Stimulated activated CD8-positive, alpha-beta memory T cell treated with anti-CD3 and anti-CD28 coated beads, Interleukin-7, amount 100 ng/mL, for 1 hour (primary cell): Measurements from ENCODE around the gene MEAK7.

Experiments
- DNase-seq, 2 donors: peaks; one replicate each; pipeline ENCODE4 v3.0.0-alpha.2; 2020; ENCODE audit warnings: low read depth in 2 of 2

The MEAK7 gene

GRCh38 chr16:84495506-84495905, 9.0 kb downstream of the MEAK7 start:
- DNase-seq, result no peak

DNA sequence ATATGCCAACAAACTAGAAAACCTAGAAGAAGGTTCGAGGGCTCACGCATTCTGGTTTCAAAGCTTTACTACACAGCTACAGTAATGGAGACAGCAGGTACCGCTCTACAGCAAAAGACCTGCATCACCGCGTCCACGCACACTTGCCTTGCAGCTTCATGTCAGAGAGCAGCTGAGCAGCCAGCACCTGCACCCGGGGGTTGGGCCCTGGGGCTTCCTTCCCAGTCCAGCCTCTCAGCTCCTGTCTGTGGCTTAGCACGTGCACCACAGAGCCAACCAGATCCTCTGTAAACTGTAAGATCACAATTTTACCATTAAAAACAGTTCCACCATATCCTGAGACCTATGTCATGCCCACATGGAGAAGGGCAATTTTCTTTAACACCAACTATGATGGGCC, 15.3 kb downstream of the MEAK7 start:
- DNase-seq, result no peak

DNA sequence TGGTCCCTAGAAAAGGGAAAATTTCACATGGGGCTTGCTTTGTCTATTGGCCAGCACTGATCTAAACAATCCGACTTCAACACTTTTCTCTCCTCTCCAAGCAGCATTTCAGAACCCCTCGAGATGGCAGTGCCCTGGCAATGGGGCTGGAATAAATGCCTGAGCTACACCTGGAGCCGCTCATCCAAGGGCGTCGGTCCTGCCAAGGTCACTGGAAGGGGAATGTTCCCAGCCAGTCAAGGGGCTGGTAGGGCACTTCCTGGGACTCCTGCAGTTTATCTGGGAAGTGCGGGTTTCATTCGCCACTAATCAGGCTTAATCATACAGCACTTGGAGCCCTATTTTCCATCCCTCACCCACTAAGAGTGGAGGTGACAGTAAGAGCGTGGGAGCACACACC, 17.1 kb downstream of the MEAK7 start:
- DNase-seq, result no peak

GRCh38 chr16:84486551-84487235, 17.8 kb downstream of the MEAK7 start:
- no peak for DNase-seq

- no peak for DNase-seq
These were observed 18.3 kb downstream of the MEAK7 start for GRCh38 chr16:84486126-84486525.

- no peak for DNase-seq
These were observed 19.0 kb downstream of the MEAK7 start for GRCh38 chr16:84485255-84486010.

GRCh38 chr16:84484579-84485254, 19.7 kb downstream of the MEAK7 start:
- no peak for DNase-seq

- no peak for DNase-seq
These were observed 20.4 kb downstream of the MEAK7 start for GRCh38 chr16:84483882-84484565.

DNA sequence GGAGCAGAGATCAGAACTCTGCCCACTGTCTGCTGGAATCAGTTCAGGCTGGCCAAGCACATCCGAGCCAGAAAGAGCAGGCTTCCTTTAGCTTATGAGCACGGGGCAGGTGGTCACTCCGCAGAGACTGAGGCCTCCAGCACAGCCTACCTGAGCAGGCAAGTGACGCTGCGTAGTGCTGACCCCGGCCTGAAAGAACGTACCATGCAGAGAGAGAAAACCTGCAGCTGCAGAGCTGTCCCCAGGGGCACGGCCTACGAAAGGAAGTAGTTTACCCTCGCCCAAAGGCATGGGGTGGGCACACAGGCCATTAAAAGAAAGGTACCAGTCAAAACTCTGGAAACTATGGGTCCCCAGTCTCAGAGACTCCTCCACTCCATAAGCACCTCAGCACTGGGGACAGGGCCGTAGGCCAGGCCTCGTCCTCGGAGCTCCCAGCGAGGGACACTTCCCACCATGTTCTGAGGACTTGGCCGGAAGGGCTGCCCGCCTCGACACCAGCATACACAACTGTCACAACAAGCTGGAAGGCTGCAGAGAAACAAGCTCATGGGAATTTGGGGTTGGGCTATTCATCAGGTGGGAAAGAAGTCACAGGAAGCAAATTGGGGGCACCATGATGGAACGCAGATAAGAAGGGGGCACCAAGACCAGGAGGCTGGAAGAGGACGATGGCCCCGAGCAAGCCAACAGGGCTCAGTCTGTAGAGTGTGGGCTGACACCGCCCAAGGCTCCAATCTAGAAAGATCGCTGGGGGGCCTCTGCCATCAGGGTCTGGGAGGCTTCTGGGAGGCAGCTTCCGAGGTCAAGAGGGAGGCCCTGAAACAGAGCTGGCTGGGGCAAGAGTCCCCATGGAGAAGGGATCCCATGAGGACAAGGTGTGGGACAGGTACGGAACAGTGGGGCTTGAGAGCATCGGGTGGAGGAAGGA, 21.2 kb downstream of the MEAK7 start:
- DNase-seq, result no peak

- no peak for DNase-seq
These were observed 22.2 kb downstream of the MEAK7 start for GRCh38 chr16:84482001-84482891.

DNA sequence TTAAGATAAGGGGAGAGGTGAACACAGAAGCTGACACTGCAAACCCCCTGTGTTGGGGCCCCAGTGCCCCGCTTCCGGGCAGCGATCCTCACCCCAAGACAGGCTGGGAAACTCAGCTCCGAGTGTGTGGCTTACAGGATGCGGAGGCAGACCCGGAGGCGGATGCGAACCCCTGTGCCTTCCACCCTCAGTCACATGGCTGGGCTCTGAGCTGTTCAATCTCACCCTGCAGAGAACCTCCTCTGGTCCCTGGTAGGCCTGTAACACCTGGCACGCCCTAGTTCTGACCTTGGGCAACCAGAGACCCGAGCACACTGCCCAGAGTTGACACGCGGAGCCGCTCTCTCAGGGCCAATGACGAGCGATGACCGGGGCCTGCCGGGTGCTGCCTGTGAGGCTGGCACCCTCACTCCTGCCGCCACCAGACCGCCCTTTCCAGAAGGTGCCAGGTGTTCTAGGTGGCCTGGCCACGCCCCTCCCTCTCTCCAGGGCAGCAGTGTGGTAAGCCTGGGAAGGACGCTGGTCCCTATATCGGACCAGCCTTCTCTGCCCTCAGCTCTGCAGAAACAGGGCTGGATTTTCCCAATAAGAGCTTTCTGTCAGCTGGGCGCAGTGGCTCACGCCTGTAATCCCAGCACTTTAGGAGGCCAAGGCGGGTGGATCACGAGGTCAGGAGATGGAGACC, 23.3 kb downstream of the MEAK7 start:
- DNase-seq, result no peak

DNA sequence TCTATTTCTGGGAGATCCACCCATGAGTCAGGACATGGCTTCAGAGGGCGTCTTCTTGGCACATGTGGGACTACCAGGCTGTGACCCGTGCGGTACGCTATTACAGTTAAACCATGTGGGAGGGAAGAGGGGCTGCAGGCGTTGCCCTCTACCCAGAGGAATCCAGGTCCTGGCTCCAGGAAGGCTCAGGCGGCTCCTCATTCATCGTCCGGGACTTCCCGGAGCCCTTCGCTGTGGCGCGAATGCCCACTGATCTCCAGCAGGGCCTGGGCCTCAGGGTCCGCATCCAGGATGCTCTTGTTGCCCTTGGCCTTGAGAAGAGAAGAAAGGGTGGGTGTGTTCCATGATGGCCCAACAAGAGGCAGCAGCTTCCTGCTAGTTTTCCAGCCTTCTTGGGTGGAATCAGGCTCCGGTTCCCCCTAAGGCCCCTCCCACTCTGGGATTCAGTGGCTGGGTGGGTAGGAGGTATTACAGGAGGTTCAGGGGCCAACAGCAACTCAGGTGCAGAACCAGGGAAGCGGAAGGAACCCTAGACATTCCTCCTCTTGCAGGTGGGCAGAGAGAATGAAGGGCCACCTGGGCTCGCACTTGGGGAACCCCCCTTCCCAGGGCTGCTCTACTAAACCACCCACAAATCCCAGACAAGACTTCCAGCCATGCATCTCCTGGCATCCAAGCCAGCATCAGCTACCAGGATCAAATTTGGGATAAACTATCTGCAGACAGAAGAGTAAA, 24.6 kb downstream of the MEAK7 start:
- DNase-seq, result no peak

- DNase-seq, result no peak
These were observed 26.1 kb downstream of the MEAK7 start for GRCh38 chr16:84478172-84478947.

- DNase-seq, result no peak
These were observed 26.8 kb downstream of the MEAK7 start for GRCh38 chr16:84477661-84478060.

- DNase-seq, result no peak
These were observed 28.1 kb downstream of the MEAK7 start for GRCh38 chr16:84476401-84476800.

DNA sequence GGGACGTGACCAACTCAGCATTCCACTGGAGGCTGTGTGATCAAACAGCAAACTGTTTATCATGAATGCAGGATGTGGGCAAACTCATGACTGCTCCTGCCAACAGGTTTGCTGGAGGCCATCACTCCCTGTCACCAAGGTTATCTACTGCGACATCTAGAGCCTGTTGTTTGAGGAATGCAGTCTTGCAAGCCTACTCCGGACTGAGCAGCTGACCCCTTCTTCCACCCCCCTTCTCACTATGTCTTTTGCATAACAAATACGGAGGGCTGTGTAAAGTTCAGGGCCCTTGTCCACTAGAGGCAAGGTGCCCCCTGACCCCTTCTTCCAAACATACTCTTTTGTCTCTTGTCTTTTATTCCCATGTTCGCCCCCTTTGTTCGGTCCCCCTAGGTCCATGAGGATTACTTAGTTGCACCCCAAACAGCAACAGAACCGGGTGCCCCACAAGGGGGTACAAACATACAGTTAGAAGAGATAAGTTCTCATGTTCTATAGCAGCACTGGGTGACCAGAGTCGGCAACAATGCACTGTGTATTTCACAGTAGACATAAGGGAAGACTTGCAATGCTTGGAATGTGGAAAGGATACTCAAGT, 28.7 kb downstream of the MEAK7 start:
- DNase-seq, result no peak

- no peak for DNase-seq
These were observed 32.5 kb downstream of the MEAK7 start for GRCh38 chr16:84471966-84472365.

DNA sequence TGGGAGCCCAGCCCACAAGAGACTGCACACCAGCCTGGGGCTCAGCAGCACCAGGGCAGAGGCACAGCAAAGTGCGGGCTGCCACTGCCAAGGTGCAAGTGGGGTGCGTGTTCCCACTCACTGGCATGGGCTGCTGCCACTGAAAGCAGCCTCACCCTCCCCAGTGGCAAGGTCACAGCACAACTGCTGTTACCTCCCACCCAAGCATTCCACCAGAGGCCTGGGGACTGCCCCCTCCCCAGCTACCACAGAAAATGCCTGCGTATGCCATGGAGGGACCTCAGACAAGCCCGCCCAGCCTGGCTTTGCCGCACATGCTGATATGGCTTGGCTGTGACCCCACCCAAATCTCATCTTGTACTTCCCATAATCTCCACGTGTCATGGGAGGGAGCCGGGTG, 33.1 kb downstream of the MEAK7 start:
- DNase-seq, result no peak
